Left ventricle myocardium inferior (tissue), 1 donor: ENCODE results near the gene PTS. TPM values are rescaled to one million over a fixed set of nuclear protein-coding genes. Genes with fewer than 3 reads are reported as not detected.
A peak's percentile ranks its signal among the peaks of the same experiment; 100 is the strongest.

Experiments used
- DNase-seq: peaks from one replicate; pipeline ENCODE4 v3.0.0-alpha.2; 2020
- H3K27ac ChIP-seq: fragments of 200-600 bp; replicated peaks from 2 replicates; pipeline ENCODE4 v1.8.0; 2021
- H3K27me3 ChIP-seq: fragments of 200-600 bp; 2 replicates; pipeline ENCODE4 v1.8.0; 2021; ENCODE audit warnings: low read depth
- H3K36me3 ChIP-seq: fragments of 200-600 bp; 2 replicates; pipeline ENCODE4 v1.8.0; 2021
- H3K4me1 ChIP-seq: fragments of 200-600 bp; 2 replicates; pipeline ENCODE4 v1.8.0; 2021
- H3K4me3 ChIP-seq: fragments of 200-600 bp; 2 replicates; pipeline ENCODE4 v1.8.0; 2021; ENCODE audit warnings: mild to moderate bottlenecking, moderate library complexity
- H3K9me3 ChIP-seq: fragments of 200-600 bp; replicated peaks from 2 replicates; pipeline ENCODE4 v1.8.0; 2021
- intact Hi-C: fragments of 100-400 bp; cut with micrococcal nuclease; formaldehyde crosslinking; loops from one replicate; pipeline ENCODE4 v1.11.0; 2022
- total RNA-seq: library from RNA; stranded (reverse); fragmentation: NEBNext Ultra II Directional; extraction: Animal tissue kit (Norgen Biotek cat#: 25700); gene quantifications from one replicate; pipeline ENCODE4 v1.2.1, GENCODE V29; 2021
- TF ChIP-seq, protein P1 (sequence below): fragments of 200-600 bp; IDR thresholded peaks from 2 replicates; pipeline ENCODE4 v1.8.0; 2021; ENCODE audit warnings: antibody characterized with exemption, mild to moderate bottlenecking, borderline replicate concordance
- donor health status: DM: no; HTN: yes; CAD: no; lungs with severe emphysema.

The PTS gene
- total RNA-seq, 1 donor from 2014 or later = 27.0 TPM

DNA sequence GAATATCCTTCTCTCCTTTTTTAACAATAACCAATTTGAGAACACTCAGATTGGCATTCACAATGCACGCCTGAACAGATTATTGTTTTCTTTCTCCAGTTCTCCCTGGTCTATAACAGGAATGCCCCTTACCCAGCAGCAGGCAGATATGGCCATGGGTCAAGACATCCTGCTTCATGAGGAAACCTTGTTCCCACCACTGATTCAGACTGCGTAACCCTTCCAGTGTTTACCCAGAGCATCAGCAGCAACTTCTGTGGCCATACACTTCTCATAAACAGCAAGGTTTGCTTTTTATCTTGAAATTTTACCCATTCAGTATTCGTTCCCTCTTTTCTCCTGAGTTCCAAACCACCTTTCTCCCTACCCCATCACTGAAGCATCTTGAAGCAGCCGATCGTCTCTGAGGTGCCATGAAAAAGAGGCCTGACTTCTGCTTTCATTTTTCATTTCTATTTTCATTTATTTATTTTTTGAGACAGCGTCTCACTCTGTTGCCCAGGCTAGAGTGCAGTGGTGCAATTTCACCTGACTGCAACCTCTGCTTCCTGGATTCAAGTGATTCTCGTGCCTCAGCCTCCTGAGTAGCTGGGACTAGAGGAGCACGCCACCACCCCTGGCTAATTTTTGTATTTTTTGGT is 9.6 kb downstream of the PTS start:
- Histone ChIP-seq H3K27ac (no peak overlapping the region), H3K9me3 (no peaks in the 10 kb centered on the region), H3K27me3 (no peaks in the 10 kb centered on the region), H3K36me3 (peaks cover 70% of the 10 kb centered on the region), H3K4me3 (no peak overlapping the region), H3K4me1 (no peaks in the 10 kb centered on the region)
- intact Hi-C loops = no loop called here
- TF ChIP-seq, protein P1, sequence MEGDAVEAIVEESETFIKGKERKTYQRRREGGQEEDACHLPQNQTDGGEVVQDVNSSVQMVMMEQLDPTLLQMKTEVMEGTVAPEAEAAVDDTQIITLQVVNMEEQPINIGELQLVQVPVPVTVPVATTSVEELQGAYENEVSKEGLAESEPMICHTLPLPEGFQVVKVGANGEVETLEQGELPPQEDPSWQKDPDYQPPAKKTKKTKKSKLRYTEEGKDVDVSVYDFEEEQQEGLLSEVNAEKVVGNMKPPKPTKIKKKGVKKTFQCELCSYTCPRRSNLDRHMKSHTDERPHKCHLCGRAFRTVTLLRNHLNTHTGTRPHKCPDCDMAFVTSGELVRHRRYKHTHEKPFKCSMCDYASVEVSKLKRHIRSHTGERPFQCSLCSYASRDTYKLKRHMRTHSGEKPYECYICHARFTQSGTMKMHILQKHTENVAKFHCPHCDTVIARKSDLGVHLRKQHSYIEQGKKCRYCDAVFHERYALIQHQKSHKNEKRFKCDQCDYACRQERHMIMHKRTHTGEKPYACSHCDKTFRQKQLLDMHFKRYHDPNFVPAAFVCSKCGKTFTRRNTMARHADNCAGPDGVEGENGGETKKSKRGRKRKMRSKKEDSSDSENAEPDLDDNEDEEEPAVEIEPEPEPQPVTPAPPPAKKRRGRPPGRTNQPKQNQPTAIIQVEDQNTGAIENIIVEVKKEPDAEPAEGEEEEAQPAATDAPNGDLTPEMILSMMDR = no peak
- no peak for DNase-seq

DNA sequence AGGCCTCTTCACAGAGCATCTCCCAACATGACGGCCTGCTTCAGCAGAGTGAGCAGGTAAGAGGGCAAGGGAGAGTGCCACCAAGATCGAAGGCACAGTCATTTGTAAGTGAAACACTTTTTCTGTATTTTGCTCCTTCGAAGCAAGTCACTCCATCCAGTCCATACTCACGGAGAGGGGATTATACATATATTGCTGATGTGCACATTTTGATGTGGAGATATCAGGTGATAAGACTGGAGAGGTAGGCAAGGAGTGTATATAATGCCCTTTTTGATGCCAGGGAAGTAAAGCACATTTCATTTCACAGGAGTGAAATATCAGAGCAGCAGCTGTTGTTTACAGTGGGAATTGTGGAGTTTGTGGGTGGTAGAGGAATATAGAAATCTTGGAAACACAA is 11.2 kb downstream of the PTS start:
- Histone ChIP-seq H3K27me3 (no peaks in the 10 kb centered on the region), H3K4me3 (no peak overlapping the region), H3K9me3 (no peaks in the 10 kb centered on the region), H3K4me1 (no peaks in the 10 kb centered on the region), H3K36me3 (peaks cover 62% of the 10 kb centered on the region), H3K27ac (no peak overlapping the region)
- intact Hi-C loops = no loop called here
- no peak for DNase-seq
- TF ChIP-seq, protein P1 = no peak

DNA sequence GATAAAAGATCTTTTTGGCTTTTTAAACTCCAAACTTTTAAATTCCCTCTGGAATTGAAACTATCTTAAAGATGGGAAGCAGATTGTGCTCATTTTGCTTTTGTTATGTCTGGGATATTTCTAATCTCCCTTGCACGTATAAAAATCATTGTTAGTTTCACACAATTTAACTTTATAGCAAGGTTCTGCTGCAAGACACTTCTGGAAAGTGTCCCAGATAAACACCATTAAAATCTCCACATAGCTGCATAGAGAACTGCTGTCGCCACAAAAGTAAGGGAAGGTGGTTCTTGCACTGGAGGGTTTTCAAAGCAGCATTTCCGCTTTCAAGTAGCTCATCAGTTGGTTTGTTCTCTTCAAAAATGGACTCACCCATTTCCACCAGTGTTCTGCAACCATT is 11.8 kb downstream of the PTS start:
- no peaks in the 10 kb centered on the region for H3K27me3 ChIP-seq
- no peaks in the 10 kb centered on the region for H3K4me1 ChIP-seq
- H3K36me3 ChIP-seq = peaks cover 63% of the 10 kb centered on the region
- TF ChIP-seq, protein P1 = no peak
- H3K27ac ChIP-seq = no peak overlapping the region
- DNase-seq = no peak
- H3K4me3 ChIP-seq = no peak overlapping the region
- no peaks in the 10 kb centered on the region for H3K9me3 ChIP-seq
- intact Hi-C loops = no loop called here

DNA sequence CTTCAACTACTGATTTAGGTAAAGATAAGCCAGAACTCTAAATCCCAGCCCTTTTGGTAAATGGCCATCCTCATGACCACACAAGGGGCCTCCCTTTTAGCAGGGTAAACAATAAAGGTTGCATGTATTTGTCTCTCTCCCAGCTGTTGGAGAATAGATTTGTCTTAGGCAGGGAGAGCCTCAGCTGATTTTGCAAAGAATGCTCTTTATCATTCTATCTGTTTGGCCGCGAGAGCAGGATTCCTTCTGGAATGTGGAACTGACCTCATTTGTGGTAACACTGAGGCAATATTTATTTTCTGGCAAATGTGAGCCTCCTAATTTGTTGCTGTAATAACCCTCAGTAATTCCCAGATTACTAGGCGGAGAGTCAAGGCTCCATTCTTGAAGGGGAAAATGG is 15.3 kb downstream of the PTS start:
- Histone ChIP-seq H3K9me3 (no peaks in the 10 kb centered on the region), H3K27me3 (no peaks in the 10 kb centered on the region), H3K4me3 (no peak overlapping the region), H3K27ac (peak overlapping the region; percentile 6), H3K4me1 (no peaks in the 10 kb centered on the region), H3K36me3 (peaks cover 41% of the 10 kb centered on the region)
- TF ChIP-seq, protein P1 = no peak
- no peak for DNase-seq
- intact Hi-C loops = no loop called here

DNA sequence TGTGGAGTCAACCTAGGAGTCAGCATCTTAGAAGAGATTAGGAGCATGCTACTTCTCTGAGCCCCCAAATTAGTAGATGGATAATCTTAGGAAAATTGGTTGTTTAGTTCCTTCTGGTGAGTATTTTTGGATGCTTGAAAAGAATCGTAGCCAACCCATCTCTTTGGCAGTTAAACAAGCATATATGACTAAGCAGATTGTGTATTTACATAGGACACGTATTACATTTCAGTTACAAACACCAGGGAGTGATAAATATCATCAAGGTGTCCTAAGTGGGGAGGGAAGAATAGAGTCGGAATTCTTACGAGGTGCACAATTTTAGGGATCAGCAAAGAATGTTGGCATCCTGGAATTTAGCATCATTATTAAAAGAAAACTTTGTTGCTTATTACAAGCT is 21.0 kb downstream of the PTS start:
- H3K27me3 ChIP-seq = no peaks in the 10 kb centered on the region
- H3K36me3 ChIP-seq = peaks cover 13% of the 10 kb centered on the region
- TF ChIP-seq, protein P1 = no peak
- H3K4me3 ChIP-seq = no peak overlapping the region
- no peak overlapping the region for H3K27ac ChIP-seq
- intact Hi-C loops = no loop called here
- no peaks in the 10 kb centered on the region for H3K9me3 ChIP-seq
- no peak for DNase-seq
- no peaks in the 10 kb centered on the region for H3K4me1 ChIP-seq

DNA sequence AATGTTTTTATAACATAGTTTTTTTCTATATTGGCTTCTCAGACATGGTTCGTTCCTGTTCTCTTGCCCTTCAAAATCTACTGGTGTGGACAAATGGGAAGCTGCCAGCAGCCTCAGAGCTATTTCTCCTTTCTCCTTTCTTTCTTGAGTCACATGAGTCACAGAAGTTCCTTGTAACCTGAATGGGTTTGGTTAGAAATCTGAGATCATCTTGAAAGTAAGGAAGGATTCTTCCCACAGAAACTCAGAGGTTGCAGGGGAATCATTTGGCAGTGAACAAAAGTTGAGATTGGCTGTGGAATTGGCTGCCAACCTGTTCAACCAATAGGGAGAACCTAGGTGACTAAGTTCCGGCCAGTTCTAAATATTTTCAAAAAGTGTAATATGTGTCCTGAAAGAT is 22.0 kb downstream of the PTS start:
- Histone ChIP-seq H3K27me3 (no peaks in the 10 kb centered on the region), H3K4me3 (no peak overlapping the region), H3K27ac (no peak overlapping the region), H3K36me3 (peaks cover 7% of the 10 kb centered on the region), H3K9me3 (no peaks in the 10 kb centered on the region), H3K4me1 (no peaks in the 10 kb centered on the region)
- no peak for DNase-seq
- TF ChIP-seq, protein P1 = no peak
- intact Hi-C loops = no loop called here
